Measurements from ENCODE around the gene KCNA1.
"Not testable (repeated sequence)": the region's sequence is repeated elsewhere in the genome, so short reads cannot be mapped to it uniquely, and the experiment has no call there.

- TF ChIP-seq, protein P1, sequence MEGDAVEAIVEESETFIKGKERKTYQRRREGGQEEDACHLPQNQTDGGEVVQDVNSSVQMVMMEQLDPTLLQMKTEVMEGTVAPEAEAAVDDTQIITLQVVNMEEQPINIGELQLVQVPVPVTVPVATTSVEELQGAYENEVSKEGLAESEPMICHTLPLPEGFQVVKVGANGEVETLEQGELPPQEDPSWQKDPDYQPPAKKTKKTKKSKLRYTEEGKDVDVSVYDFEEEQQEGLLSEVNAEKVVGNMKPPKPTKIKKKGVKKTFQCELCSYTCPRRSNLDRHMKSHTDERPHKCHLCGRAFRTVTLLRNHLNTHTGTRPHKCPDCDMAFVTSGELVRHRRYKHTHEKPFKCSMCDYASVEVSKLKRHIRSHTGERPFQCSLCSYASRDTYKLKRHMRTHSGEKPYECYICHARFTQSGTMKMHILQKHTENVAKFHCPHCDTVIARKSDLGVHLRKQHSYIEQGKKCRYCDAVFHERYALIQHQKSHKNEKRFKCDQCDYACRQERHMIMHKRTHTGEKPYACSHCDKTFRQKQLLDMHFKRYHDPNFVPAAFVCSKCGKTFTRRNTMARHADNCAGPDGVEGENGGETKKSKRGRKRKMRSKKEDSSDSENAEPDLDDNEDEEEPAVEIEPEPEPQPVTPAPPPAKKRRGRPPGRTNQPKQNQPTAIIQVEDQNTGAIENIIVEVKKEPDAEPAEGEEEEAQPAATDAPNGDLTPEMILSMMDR (conservative IDR thresholded peaks at IDR 0.05; ENCODE audit: low read depth, low read length): not testable (repeated sequence)
- TF ChIP-seq EZH2 (IDR thresholded peaks at IDR 0.05; ENCODE audit: low read length, unreplicated experiment): not testable (repeated sequence)
Observed at GRCh38 chr12:4879481-4879880, 30.2 kb upstream of the KCNA1 start.

Measured in PC-3 (cell line).